RWPE1 (cell line): ENCODE data around the gene METTL27.
"Not testable (repeated sequence)": the region's sequence is repeated elsewhere in the genome, so short reads cannot be mapped to it uniquely, and the experiment has no call there.

Experiments
- CTCF ChIA-PET: fragments of 350-600 bp; sonication (Branson Sonifier 250); formaldehyde crosslinking; extraction: SDS; loops from one replicate; lab custom pipeline; 2021; lab: Yijun Ruan, JAX
- POLR2A ChIA-PET: fragments of 400-600 bp; formaldehyde crosslinking; extraction: SDS; loops from one replicate; lab custom pipeline; 2020; ENCODE audit warnings: antibody characterized with exemption; ENCODE audit not compliant: low non-redundant PET; lab: Yijun Ruan, JAX
- DNase-seq: peaks from one replicate; pipeline ENCODE4 v3.0.0; 2012; ENCODE audit warnings: low spot score
- H3K27ac ChIP-seq: fragments of 450-650 bp; 2 replicates; pipeline ENCODE4 v1.5.1; 2017
- TF ChIP-seq, protein P1 (sequence below): fragments of 450-650 bp; conservative IDR thresholded peaks from 2 replicates; pipeline ENCODE4 v1.5.1; 2017; ENCODE audit warnings: low read depth, mild to moderate bottlenecking

Gene METTL27

DNA sequence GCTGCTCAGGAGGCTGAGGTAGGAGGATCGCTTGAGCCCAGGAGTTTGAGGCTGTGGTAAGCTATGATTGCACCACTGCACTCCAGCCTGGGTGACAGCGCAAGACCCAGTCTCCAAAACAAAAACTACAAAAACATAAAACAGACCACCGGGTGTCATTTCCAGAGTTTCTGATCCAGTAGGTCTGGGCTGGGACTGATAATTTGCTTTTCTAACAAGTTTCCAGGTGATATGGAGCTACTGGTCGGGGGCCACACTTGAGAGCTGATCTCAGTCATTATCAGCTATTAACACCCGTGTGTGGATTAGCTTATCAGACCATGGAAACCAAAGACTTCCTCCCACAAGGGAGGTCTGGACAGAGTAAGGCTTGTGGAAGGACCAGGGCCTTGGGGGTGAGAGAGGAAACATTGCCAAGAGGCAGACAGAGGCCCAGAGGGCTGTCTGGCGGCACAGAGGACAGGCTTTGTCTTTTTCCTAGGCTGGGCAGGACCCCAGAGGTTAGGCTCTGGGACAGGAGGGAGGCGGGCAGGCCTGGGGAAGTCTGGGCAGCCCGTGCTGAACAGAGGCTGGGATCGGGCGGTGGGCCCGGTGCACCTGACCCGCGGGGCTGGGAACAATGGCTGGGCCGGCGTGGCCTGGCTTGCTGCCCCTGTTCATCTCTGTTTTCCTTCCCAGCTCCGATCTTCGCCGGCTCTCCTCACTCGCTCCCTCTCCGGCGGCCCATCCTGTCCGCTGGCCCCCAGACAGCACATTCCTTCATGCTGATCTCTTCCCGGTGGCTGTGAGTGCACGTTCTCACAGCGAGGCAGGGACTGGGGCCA lies 43.9 kb upstream of the METTL27 start:
- ChIA-PET POLR2A (no interaction called here), CTCF (no interaction called here)
- no peak for DNase-seq
- peak overlapping the region; percentile 13; the same call in 1 of the 2 replicates for H3K27ac ChIP-seq
- TF ChIP-seq, protein P1, sequence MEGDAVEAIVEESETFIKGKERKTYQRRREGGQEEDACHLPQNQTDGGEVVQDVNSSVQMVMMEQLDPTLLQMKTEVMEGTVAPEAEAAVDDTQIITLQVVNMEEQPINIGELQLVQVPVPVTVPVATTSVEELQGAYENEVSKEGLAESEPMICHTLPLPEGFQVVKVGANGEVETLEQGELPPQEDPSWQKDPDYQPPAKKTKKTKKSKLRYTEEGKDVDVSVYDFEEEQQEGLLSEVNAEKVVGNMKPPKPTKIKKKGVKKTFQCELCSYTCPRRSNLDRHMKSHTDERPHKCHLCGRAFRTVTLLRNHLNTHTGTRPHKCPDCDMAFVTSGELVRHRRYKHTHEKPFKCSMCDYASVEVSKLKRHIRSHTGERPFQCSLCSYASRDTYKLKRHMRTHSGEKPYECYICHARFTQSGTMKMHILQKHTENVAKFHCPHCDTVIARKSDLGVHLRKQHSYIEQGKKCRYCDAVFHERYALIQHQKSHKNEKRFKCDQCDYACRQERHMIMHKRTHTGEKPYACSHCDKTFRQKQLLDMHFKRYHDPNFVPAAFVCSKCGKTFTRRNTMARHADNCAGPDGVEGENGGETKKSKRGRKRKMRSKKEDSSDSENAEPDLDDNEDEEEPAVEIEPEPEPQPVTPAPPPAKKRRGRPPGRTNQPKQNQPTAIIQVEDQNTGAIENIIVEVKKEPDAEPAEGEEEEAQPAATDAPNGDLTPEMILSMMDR, result no peak

DNA sequence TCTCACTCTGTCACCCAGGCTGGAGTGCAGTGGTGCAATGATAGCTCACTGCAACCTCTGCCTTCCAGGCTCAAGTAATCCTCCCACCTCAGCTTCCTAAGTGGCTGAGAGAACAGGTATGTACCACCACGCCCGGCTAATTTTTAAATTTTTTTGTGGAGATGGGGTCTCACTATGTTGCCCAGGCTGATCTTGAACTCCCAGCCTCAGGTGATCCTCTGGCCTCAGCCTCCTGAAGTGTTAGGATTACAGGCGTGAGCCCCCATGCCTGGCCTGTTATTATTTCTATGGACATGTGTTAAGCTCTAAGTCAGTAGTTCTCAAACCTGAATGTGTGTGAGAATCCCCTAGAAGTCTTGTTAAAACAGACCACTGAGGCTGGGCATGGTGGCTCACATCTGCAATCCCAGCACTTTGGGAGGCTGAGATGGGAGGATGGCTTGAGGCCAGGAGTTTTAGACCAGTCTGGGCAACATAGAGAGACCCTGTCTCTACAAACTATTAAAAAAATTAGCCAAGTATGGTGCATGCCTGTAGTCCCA lies 43.2 kb upstream of the METTL27 start:
- ChIA-PET POLR2A (no interaction called here), CTCF (interaction anchor here (0.6 kb wide), 1 partner anchor 27 kb away, joined by 4 read pairs; no protein-coding TSS in a partner anchor)
- DNase-seq, result no peak
- no peak overlapping the region for H3K27ac ChIP-seq
- TF ChIP-seq, protein P1, result no peak

DNA sequence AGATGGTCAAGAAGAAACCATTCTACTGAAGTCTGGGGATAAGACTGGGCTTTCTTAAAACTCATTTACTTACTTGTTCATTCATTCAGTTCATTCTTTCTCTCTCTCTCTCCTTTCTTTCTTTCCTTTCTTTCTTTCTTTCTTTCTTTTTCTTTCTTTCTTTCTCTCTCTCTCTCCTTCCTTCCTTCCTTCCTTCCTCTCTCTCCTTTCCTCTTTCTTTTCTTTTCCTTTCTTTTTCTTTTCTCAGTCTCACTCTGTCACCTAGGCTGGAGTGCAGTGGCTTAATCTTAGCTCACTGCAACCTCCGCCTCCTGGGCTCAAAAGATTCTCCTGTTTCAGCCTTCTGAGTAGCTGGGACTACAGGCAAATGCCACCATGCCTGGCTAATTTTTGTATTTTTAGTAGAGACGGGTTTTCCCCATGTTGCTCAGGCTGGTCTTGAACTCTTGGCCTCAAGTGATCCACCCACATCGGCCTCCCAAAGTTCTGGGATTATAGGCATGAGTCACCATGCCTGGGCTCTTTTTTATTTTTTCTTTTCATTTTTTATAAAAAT lies 42.6 kb upstream of the METTL27 start:
- H3K27ac ChIP-seq, DNase-seq, POLR2A ChIA-PET: not testable (repeated sequence)
- CTCF ChIA-PET, result interaction anchor here (0.6 kb wide), 1 partner anchor 27 kb away, joined by 4 read pairs; no protein-coding TSS in a partner anchor

DNA sequence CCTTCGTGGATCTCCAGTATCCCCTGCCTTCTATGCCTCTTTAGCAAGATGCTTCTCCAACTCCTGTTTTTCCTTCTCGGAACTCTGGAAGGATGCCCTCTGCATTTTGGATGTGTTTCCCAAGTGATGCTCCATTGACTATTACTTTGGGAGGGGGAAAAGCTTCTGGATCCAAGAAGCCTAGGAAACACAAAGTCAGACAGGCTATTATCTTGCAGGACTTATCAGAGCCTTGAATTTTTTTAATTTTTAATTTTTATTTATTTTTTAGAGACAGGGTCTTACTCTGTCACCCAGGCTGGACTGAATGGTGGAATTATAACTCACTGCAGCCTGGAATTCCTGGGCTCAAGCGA lies 39.7 kb upstream of the METTL27 start:
- CTCF ChIA-PET, result interaction anchor here (0.9 kb wide), 1 partner anchor 145 kb away, joined by 3 read pairs; no protein-coding TSS in a partner anchor
- POLR2A ChIA-PET, result no interaction called here
- no peak overlapping the region for H3K27ac ChIP-seq
- TF ChIP-seq, protein P1, result no peak
- DNase-seq, result no peak

DNA sequence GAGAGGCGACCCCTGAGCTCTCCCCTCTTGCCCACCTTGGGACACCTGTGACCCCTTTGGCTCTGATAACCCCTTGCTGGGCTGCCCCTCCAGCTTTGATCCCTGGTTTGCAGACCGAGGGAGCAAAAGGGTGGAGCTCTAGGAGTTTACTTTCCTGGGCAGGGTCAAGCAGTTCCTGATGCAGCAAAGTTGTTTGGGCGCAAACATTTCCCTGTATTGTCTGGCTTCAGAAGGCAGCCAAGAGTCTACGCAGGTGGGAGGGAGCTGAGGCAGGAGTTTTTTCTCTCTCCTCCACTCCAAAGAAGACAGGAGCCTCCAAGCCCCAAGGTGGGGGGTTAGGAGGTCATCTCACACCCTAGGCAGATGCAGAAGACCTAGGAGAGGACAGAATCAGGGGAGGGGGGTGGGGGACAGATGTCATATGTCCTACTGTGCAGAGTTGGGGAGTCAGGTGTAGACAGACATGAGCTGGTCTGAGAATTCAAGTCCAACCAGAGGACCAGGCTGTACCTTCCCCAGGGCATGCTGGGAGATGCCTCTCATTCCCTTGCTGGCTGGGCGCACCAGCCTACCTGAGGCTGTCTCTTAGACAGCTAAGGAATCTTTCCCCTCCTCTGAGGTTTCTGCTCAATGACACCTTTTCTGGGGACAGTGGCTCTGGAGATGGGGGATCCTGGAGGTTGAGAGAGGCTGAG lies 39.2 kb upstream of the METTL27 start:
- CTCF ChIA-PET, result interaction anchor here (0.9 kb wide), 1 partner anchor 146 kb away, joined by 3 read pairs; no protein-coding TSS in a partner anchor

DNA sequence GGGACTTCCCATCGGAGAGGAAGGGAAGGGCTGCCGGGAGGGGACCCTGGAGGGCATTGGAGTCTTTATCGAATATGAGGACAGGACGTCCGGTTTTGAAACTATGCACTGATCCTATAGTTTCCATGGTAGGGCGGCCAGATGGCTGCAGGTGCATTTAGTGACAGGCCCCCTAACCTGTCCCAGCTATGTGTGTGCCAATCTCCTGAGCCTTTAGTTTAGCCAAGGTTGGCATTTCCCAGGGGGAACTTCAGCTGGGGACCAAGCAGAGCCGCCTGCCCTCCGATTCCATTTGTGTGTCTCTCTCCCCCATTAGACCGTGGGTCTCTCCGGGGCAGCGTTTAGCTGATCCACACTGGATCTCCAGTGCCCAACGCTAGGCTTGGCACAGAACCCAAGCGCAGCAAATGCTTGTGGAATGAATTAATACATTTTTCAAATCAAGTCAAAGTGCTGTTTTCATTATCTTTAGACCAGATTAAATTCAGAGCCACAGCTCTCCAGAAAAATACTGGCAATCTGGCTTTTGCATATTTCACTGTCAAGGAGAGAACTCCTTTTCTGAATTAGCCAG lies 38.5 kb upstream of the METTL27 start:
- TF ChIP-seq, protein P1, result no peak
- no peak overlapping the region for H3K27ac ChIP-seq
- POLR2A ChIA-PET, result no interaction called here
- CTCF ChIA-PET, result no interaction called here
- DNase-seq, result no peak

More for the DNA sequence above, 39.2 kb upstream of the METTL27 start:
- TF ChIP-seq, protein P1, result no peak
- no peak overlapping the region for H3K27ac ChIP-seq
- POLR2A ChIA-PET, result no interaction called here
- DNase-seq, result no peak
